T-helper 22 cell (primary cell): ENCODE results near the gene ZNF26.
"Not testable (repeated sequence)": the region's sequence is repeated elsewhere in the genome, so short reads cannot be mapped to it uniquely, and the experiment has no call there.

Source experiments
- DNase-seq: peaks from one replicate; pipeline ENCODE4 v3.0.0-alpha.2; 2020; ENCODE audit warnings: low read depth

The ZNF26 gene

GRCh38 chr12:132955094-132956010, 30.8 kb upstream of the ZNF26 start:
- DNase-seq, result peak; percentile 23

- DNase-seq, result peak; percentile 75
These were observed 30.0 kb upstream of the ZNF26 start, which contains the start of gene ZNF605 for GRCh38 chr12:132956011-132956788. ZNF605 (minus strand) TSS chr12:132956306; CDS start chr12:132945635, 10,671 bp downstream.

DNA sequence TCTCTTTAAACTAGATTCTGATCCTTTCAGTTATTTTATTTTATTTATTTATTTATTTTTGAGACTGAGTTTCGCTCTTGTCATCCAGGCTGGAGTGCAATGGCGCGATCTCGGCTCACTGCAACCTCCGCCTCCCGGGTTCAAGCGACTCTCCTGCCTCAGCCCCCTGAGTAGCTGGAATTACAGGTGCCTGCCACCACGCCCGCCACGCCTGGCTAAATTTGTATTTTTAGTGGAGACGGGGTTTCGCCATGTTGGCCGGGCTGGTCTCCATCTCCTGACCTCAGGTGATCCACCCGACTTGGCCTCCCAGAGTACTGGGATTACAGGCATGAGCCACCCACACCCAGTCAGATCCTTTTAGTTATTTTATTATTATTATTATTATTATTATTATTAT, 24.4 kb upstream of the ZNF26 start:
- not testable (repeated sequence) for DNase-seq

DNA sequence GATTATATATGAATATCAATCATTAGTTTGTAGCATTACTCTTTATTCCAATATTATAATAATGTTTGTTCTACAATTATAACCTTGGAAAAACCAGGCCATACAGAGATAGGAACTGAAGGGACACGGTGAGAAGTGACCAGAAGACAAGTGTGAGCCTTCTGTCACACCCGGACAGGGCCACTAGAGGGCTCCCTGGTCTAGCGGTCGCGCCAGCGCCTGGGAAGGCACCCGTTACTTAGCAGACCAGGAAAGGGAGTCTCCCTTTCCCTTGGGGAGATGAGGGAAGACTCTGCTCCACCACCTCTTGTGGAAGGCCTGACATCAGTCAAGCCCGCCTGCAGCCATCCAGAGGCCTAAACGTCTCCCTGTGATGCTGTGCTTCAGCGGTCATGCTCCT, 22.2 kb upstream of the ZNF26 start:
- not testable (repeated sequence) for DNase-seq

- no peak for DNase-seq
These were observed 20.4 kb upstream of the ZNF26 start for GRCh38 chr12:132965796-132966195.

GRCh38 chr12:132966676-132967415, 19.3 kb upstream of the ZNF26 start:
- no peak for DNase-seq

DNA sequence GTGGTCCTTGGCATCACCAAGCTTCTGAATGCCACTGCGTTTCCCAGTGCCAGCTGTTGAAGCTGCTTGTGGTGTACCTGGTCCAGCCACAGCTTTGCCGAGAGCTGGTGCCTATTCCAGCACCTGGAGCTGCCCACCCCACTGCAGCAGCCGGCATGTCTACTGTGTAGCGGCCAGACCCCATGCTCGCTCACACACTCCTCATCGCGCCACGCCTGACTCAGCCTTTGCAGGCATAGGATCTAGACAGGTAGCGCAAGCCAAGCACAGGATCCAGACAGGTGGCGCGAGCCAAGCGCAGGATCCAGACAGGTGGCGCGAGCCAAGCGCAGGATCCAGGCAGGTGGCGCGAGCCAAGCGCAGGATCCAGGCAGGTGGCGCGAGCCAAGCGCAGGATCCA, 18.4 kb upstream of the ZNF26 start:
- no peak for DNase-seq

DNA sequence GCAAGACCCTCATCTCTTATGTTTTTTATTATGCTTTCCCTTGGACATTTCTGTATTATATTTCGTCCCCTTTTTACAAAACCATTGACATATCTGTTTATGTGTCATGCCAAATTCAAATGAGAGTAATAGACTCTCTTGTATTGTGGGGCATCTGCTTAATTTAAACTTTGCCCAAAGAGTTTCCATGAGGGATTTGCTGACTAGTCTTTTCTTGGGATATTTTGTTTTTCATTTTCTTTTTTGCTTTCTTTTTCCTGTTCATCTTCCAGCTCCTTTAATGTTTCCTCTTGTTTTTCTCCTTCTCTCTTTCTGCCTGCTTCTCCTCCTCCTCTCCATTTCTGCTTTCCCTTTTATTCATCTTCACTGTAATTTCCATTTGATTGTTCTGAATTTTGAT, 13.8 kb upstream of the ZNF26 start:
- no peak for DNase-seq

GRCh38 chr12:132976870-132977269, 9.3 kb upstream of the ZNF26 start:
- not testable (repeated sequence) for DNase-seq

GRCh38 chr12:132986885-132987225, 688 bp downstream of the ZNF26 start:
- DNase-seq, result no peak

DNA sequence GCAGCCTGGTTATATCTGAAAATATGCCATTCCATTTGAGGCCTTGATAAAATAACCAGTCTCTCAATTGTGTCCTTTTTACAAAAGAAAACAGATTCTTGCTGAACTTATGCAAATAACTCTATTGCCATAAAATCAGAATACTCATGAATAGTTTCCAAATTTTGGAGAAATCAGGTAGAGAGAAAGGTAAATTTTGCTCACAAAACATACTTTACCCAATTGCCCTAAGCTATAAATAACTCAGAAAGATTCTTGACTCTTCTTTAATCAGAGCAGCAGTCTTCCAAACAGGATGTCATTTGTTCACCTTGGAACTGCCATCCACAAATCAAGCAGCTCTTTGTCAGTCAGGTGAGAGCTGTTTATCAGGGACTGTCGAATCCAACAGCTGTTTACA, 12.6 kb downstream of the ZNF26 start:
- DNase-seq, result no peak

GRCh38 chr12:133010657-133011297, 24.6 kb downstream of the ZNF26 start:
- no peak for DNase-seq

GRCh38 chr12:133023566-133023965, 37.4 kb downstream of the ZNF26 start:
- DNase-seq, result no peak

DNA sequence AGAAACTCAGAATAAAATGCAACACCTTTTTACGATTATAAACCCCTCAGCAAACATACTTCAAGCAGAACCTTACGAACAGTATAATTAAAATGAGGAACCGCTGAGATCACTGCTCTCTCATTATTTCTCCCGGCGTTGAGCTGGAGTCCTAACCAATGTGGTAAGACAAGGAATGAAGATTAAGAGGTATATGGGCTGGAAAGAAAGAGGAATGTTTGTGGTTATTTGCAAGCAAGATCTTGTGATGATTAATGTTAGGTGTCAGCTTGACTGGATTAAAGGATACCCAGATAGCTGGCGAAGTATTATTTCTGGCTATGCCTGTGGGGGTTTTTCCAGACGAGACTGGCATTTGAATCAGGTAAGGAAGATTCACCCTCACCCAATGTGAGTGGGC, 40.8 kb downstream of the ZNF26 start:
- DNase-seq, result no peak

GRCh38 chr12:133037207-133038005, 51.2 kb downstream of the ZNF26 start, which contains the start of gene ZNF84:
ZNF84 (plus strand) TSS chr12:133037509; CDS start chr12:133041468, 3,959 bp downstream.
- peak; percentile 96 for DNase-seq

GRCh38 chr12:133038118-133038709, 52.0 kb downstream of the ZNF26 start:
- DNase-seq, result no peak

DNA sequence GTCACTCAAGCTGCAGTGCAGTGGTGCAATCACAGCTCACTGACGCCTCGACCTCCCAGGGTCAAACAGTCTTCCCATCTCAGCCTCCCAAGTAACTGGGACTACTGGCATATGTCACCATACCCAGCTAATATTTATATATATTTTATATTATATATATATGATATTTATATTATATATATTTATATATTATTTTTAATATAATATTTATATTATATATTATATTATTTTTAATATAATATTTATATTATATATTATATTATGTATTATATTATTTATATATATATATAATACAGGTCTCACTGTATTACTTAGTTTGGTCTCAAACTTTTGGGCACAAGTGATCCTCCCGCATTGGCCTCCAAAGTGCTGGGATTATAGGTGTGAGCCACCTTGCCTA, 60.5 kb downstream of the ZNF26 start:
- DNase-seq, result no peak

DNA sequence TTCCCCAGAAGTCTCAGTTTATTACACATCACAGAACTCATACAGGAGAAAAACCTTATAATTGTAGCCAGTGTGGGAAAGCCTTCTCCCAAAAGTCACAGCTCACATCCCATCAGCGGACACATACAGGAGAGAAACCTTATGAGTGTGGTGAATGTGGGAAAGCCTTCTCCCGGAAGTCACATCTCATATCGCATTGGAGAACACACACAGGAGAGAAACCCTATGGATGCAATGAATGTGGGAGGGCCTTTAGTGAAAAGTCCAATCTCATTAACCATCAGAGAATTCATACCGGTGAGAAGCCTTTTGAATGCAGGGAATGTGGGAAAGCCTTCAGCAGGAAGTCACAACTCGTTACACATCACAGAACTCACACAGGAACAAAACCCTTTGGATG, 71.3 kb downstream of the ZNF26 start:
- no peak for DNase-seq

- DNase-seq, result no peak
These were observed 72.3 kb downstream of the ZNF26 start for GRCh38 chr12:133058203-133059113.
